ENCODE measurements around the gene TPSG1.

Gene TPSG1

DNA sequence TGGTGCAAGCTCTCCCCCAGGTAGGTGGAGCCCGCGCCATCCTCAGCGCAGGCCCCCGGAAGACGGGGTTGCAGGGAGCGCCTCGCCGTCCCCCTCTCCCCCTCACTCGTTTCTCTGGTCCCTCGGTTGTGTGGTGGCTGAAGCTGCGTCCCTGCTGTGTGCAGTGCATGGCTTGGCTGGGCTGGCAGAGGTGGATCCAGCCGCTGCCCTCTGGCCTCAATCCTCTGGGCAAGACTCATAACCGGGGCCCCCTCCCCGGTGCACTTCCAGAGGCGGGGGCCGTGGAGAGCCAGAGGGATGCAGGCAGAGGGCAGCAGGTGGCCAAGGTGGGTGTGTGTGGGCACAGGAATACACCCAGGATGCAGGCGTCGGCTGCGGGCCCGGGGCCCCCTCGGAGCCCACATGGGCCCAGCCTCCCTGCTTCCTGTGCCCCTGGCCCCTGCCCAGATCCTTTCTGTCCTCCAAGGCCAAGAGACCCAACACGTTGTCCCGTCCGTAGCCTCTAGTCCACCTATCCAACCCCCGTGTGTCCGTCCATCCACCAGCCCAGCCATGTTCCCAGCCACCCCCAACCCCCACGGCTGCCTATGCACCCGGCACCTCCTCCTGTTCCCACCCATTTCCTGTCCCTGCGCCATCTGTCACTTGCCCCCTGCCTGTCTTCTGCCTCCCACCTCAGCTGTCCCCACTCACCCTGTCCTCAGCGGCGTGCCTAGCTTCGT lies 9.3 kb downstream of the TPSG1 start:
- no peak for DNase-seq (ENCODE audit: low spot score)
- TF ChIP-seq, protein P1, sequence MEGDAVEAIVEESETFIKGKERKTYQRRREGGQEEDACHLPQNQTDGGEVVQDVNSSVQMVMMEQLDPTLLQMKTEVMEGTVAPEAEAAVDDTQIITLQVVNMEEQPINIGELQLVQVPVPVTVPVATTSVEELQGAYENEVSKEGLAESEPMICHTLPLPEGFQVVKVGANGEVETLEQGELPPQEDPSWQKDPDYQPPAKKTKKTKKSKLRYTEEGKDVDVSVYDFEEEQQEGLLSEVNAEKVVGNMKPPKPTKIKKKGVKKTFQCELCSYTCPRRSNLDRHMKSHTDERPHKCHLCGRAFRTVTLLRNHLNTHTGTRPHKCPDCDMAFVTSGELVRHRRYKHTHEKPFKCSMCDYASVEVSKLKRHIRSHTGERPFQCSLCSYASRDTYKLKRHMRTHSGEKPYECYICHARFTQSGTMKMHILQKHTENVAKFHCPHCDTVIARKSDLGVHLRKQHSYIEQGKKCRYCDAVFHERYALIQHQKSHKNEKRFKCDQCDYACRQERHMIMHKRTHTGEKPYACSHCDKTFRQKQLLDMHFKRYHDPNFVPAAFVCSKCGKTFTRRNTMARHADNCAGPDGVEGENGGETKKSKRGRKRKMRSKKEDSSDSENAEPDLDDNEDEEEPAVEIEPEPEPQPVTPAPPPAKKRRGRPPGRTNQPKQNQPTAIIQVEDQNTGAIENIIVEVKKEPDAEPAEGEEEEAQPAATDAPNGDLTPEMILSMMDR (IDR thresholded peaks at IDR 0.05; ENCODE audit: extremely low read depth, insufficient read depth, missing control alignments), result no peak
- in situ Hi-C loops (cut with MboI; ENCODE audit: low pct_unique_long_range_greater_than_20kb, low sequenced_read_pairs, unreplicated experiment), result no loop called here

DNA sequence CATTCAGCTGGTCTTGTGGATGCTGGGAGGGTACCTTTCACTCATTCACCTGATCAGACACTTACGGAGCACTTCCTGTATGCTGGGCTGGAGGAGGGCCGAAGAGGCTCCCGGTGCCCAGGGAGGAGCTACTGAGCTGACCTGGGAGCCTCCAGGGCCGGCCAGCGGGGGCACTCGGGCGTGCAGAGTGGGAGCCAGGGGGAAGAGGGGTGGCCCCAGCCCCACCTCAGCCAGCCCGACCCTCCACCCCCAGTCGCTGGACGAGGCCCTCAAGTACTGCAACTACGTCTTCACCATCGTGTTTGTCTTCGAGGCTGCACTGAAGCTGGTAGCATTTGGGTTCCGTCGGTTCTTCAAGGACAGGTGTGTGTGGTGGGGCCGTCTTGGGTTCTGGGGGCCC lies 10.3 kb downstream of the TPSG1 start:
- in situ Hi-C loops (cut with MboI; ENCODE audit: low pct_unique_long_range_greater_than_20kb, low sequenced_read_pairs, unreplicated experiment), result no loop called here
- TF ChIP-seq, protein P1 (IDR thresholded peaks at IDR 0.05; ENCODE audit: extremely low read depth, insufficient read depth, missing control alignments), result no peak
- no peak for DNase-seq (ENCODE audit: low spot score)

DNA sequence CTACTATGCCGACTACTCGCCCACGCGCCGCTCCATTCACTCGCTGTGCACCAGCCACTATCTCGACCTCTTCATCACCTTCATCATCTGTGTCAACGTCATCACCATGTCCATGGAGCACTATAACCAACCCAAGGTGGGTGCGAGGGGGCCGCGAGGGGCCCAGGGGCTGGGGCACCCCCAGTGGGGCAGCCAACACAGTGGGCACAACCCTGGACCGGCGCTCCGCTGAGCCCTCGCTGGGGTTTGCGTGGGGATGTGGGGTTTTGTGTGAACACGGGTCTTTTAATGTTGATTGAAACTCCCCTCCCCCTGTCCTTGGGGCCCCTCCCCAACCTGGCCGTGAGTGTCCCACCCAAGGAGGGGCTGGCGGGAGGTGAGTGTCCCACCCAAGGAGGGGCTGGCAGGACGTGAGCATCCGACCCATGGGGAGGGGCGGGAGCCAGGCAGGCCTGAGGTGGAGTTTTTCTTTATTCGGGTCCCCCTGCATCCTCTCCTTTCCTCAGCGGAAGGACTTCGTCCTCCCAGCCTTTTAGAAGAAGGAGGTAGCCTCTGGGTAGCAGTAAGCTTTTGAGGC lies 11.2 kb downstream of the TPSG1 start:
- in situ Hi-C loops (cut with MboI; ENCODE audit: low pct_unique_long_range_greater_than_20kb, low sequenced_read_pairs, unreplicated experiment), result no loop called here
- no peak for DNase-seq (ENCODE audit: low spot score)
- TF ChIP-seq, protein P1 (IDR thresholded peaks at IDR 0.05; ENCODE audit: extremely low read depth, insufficient read depth, missing control alignments), result no peak

DNA sequence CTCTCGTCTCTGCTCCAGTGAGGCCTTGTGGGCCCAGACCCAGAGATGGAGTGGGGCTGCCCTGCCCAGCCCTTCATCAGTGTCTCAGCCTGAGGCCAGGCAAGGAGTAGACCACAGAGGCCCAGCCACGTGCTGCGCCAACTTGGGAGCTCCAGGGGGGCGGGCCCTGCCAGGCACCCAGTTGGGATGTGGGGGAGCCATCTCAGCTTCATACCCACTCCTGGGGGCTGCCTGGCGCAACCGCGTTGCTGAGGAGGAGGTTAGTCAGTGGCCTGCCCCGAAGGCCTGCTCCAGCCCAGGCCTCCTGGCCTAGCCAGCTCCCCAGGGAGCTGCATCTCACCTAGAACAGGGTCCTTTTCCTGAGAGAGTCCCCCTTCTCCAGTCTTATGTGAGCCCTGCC lies 11.8 kb downstream of the TPSG1 start:
- in situ Hi-C loops (cut with MboI; ENCODE audit: low pct_unique_long_range_greater_than_20kb, low sequenced_read_pairs, unreplicated experiment), result no loop called here
- TF ChIP-seq, protein P1 (IDR thresholded peaks at IDR 0.05; ENCODE audit: extremely low read depth, insufficient read depth, missing control alignments), result no peak
- no peak for DNase-seq (ENCODE audit: low spot score)

DNA sequence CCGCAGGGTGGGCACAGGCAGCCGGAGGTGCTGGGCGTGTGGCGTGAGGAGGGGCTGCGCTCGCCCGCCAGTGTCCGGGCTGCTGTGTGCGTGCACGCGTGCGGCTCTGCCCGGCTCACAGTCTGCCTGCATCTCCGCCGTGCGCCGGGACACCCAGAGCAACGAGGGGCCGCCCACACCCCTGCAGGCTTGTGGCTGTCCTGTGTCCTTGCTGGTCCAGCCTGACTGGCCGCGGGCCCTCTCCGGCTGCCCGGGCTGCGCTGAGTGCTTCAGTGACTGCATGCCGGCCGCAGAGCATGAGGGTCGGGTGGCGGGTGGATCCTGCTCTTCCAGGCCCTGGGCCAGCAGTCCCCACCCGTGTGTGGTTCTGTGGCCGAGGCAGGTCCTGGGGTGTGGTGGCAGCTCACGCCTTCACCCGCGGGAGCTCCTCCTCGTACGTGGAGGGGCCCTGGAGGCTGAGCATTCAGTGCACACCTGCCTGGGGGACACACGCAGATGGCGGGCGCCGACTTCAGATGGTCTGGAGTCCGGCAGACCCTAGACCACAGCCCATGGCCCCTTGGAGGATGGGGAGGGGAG lies 12.4 kb downstream of the TPSG1 start:
- TF ChIP-seq, protein P1 (IDR thresholded peaks at IDR 0.05; ENCODE audit: extremely low read depth, insufficient read depth, missing control alignments), result no peak
- DNase-seq (ENCODE audit: low spot score), result no peak
- in situ Hi-C loops (cut with MboI; ENCODE audit: low pct_unique_long_range_greater_than_20kb, low sequenced_read_pairs, unreplicated experiment), result no loop called here

- in situ Hi-C loops (cut with MboI; ENCODE audit: low pct_unique_long_range_greater_than_20kb, low sequenced_read_pairs, unreplicated experiment), result no loop called here
- TF ChIP-seq, protein P1 (IDR thresholded peaks at IDR 0.05; ENCODE audit: extremely low read depth, insufficient read depth, missing control alignments), result no peak
- DNase-seq (ENCODE audit: low spot score), result no peak
Observed at GRCh38 chr16:1211451-1212268, 13.4 kb downstream of the TPSG1 start.

Measured in GM13977 (cell line).